IMR-90 (cell line): ENCODE measurements around the gene JMJD1C. TPM values are rescaled to one million over a fixed set of nuclear protein-coding genes. Genes with fewer than 3 reads are reported as not detected.

Experiments used
- ATAC-seq: fragments of 200-7000 bp; cut with Tn5 transposase; 2 replicates; pipeline ENCODE4 v1.9.1; 2020; ENCODE audit warnings: low read depth, mild to moderate bottlenecking, moderate library complexity
- BruUV-seq: library from RNA; stranded (reverse); fragments of 400-500 nt; replicated peaks from 2 replicates; lab custom pipeline; 2021; lab: Mats Ljungman, UMichigan
- CTCF ChIA-PET: fragments of 300-600 bp; formaldehyde crosslinking; extraction: SDS; loops from one replicate; lab custom pipeline; 2021; ENCODE audit warnings: antibody characterized with exemption; lab: Yijun Ruan, JAX
- POLR2A ChIA-PET: fragments of 300-600 bp; sonication (Branson Sonifier 250); formaldehyde crosslinking; loops from one replicate; lab custom pipeline; 2022; ENCODE audit warnings: antibody characterized with exemption; ENCODE audit not compliant: unreplicated experiment; lab: Charles Lee
- DNase-seq: peaks from one replicate; pipeline ENCODE4 v3.0.0; 2013
- H2AFZ ChIP-seq: replicated peaks from 2 replicates; pipeline ENCODE3; 2013; ENCODE audit warnings: low read length, mild to moderate bottlenecking; ENCODE audit not compliant: poor library complexity
- H2AK5ac ChIP-seq: 2 replicates; pipeline ENCODE4 v1.6.1; 2013; ENCODE audit warnings: low read depth, low read length, inconsistent platforms
- H2AK9ac ChIP-seq: replicated peaks from 2 replicates; pipeline ENCODE3; 2013; ENCODE audit warnings: mild to moderate bottlenecking, low read depth, low read length, moderate library complexity; ENCODE audit not compliant: poor library complexity
- H2BK120ac ChIP-seq: 2 replicates; pipeline ENCODE4 v1.6.1; 2013; ENCODE audit warnings: low read depth, low read length, inconsistent platforms
- H2BK15ac ChIP-seq: 3 replicates; pipeline ENCODE4 v1.6.1; 2013; ENCODE audit warnings: low read depth, low read length, inconsistent platforms
- H2BK20ac ChIP-seq: 2 replicates; pipeline ENCODE4 v1.6.1; 2013; ENCODE audit warnings: low read depth, mild to moderate bottlenecking, inconsistent platforms, low read length, moderate library complexity
- H2BK5ac ChIP-seq: 2 replicates; pipeline ENCODE4 v1.6.1; 2013; ENCODE audit warnings: mild to moderate bottlenecking, low read depth, low read length, inconsistent platforms; ENCODE audit not compliant: poor library complexity, severe bottlenecking
- H3K14ac ChIP-seq: replicated peaks from 2 replicates; pipeline ENCODE4 v1.6.1; 2013; ENCODE audit warnings: low read depth, low read length, inconsistent platforms
- H3K18ac ChIP-seq: 2 replicates; pipeline ENCODE4 v1.6.1; 2013; ENCODE audit warnings: low read depth, low read length, control low read depth
- H3K23ac ChIP-seq: 2 replicates; pipeline ENCODE4 v1.6.1; 2013; ENCODE audit warnings: low read depth, low read length, inconsistent platforms
- H3K27ac ChIP-seq: 2 replicates; pipeline ENCODE4 v1.5.1; 2013; ENCODE audit warnings: mild to moderate bottlenecking, control low read depth, low read length; ENCODE audit not compliant: insufficient read depth
- H3K27me3 ChIP-seq: 2 replicates; pipeline ENCODE4 v1.6.1; 2013; ENCODE audit warnings: low read length; ENCODE audit not compliant: control insufficient read depth, insufficient read depth
- H3K36me3 ChIP-seq: 2 replicates; pipeline ENCODE4 v1.6.1; 2013; ENCODE audit warnings: low read length, mixed read lengths; ENCODE audit not compliant: control insufficient read depth, insufficient read depth
- H3K4ac ChIP-seq: 2 replicates; pipeline ENCODE4 v1.6.1; 2013; ENCODE audit warnings: low read depth, low read length, inconsistent platforms
- H3K4me1 ChIP-seq: 2 replicates; pipeline ENCODE4 v1.6.1; 2013; ENCODE audit warnings: low read length, mixed read lengths; ENCODE audit not compliant: control insufficient read depth, insufficient read depth
- H3K4me2 ChIP-seq: 2 replicates; pipeline ENCODE4 v1.6.1; 2013; ENCODE audit warnings: low read depth, mild to moderate bottlenecking, control low read depth, low read length, moderate library complexity
- H3K4me3 ChIP-seq: 2 replicates; pipeline ENCODE4 v1.5.1; 2013; ENCODE audit warnings: low read depth, mild to moderate bottlenecking, control low read depth, low read length, moderate library complexity; ENCODE audit not compliant: insufficient read depth
- H3K56ac ChIP-seq: 2 replicates; pipeline ENCODE4 v1.6.1; 2013; ENCODE audit warnings: low read length, inconsistent platforms; ENCODE audit not compliant: insufficient read depth; ENCODE audit errors: extremely low read depth
- H3K79me1 ChIP-seq, 2 experiments: 2 replicates each; pipeline ENCODE4 v1.6.1; 2013; ENCODE audit warnings: low read length in 2 of 2, inconsistent platforms in 1 of 2, low read depth in 1 of 2
- H3K9ac ChIP-seq: 2 replicates; pipeline ENCODE4 v1.6.1; 2013; ENCODE audit warnings: low read depth, low read length, control low read depth
- H3K9me1 ChIP-seq: 2 replicates; pipeline ENCODE4 v1.6.1; 2013; ENCODE audit warnings: low read length, inconsistent platforms; ENCODE audit not compliant: insufficient read depth
- H3K9me3 ChIP-seq: 2 replicates; pipeline ENCODE4 v1.6.1; 2013; ENCODE audit warnings: low read length; ENCODE audit not compliant: control insufficient read depth, insufficient read depth
- H4K20me1 ChIP-seq: 2 replicates; pipeline ENCODE4 v1.6.1; 2013; ENCODE audit warnings: low read length, inconsistent platforms; ENCODE audit not compliant: insufficient read depth
- H4K5ac ChIP-seq: 2 replicates; pipeline ENCODE4 v1.6.1; 2013; ENCODE audit warnings: mild to moderate bottlenecking, low read depth, low read length, control low read depth
- H4K8ac ChIP-seq, 2 experiments: 2 replicates each; pipeline ENCODE4 v1.6.1; 2013; ENCODE audit warnings: low read depth in 2 of 2, low read length in 2 of 2, control low read depth in 1 of 2, inconsistent platforms in 1 of 2
- H4K91ac ChIP-seq: 2 replicates; pipeline ENCODE4 v1.6.1; 2013; ENCODE audit warnings: low read depth, low read length, inconsistent platforms; ENCODE audit not compliant: insufficient read depth
- BHLHE40 ChIP-seq: fragments of 150-350 bp; IDR thresholded peaks from 2 replicates; pipeline ENCODE4 v1.6.1; 2016; ENCODE audit warnings: mild to moderate bottlenecking, low read depth, low read length
- CEBPB ChIP-seq: IDR thresholded peaks from 2 replicates; pipeline ENCODE4 v1.6.1; 2012; ENCODE audit warnings: low read depth, low read length, improper control_type of control experiment
- CHD1 ChIP-seq: IDR thresholded peaks from 2 replicates; pipeline ENCODE4 v1.6.1; 2012; ENCODE audit warnings: low read depth, low read length, improper control_type of control experiment
- ELK1 ChIP-seq: fragments of 150-350 bp; IDR thresholded peaks from 2 replicates; pipeline ENCODE4 v1.6.1; 2016; ENCODE audit warnings: low read depth, mild to moderate bottlenecking, low read length, moderate library complexity, borderline replicate concordance
- FOS ChIP-seq: fragments of 150-350 bp; IDR thresholded peaks from 2 replicates; pipeline ENCODE4 v1.6.1; 2016; ENCODE audit warnings: low read depth, low read length
- MAFK ChIP-seq: IDR thresholded peaks from 2 replicates; pipeline ENCODE4 v1.6.1; 2012; ENCODE audit warnings: low read depth, low read length, improper control_type of control experiment
- MAZ ChIP-seq: IDR thresholded peaks from 2 replicates; pipeline ENCODE4 v1.6.1; 2012; ENCODE audit warnings: low read depth, mild to moderate bottlenecking, low read length, improper control_type of control experiment, moderate library complexity, borderline replicate concordance
- MXI1 ChIP-seq: IDR thresholded peaks from 2 replicates; pipeline ENCODE4 v1.6.1; 2012; ENCODE audit warnings: low read depth, mild to moderate bottlenecking, low read length, moderate library complexity, borderline replicate concordance
- NFE2L2 ChIP-seq: fragments of 150-350 bp; IDR thresholded peaks from 2 replicates; pipeline ENCODE4 v1.6.1; 2016; ENCODE audit warnings: low read depth, mild to moderate bottlenecking, low read length
- POLR2A ChIP-seq: IDR thresholded peaks from 2 replicates; pipeline ENCODE4 v1.6.1; 2012; ENCODE audit warnings: mild to moderate bottlenecking, low read depth, low read length
- RAD21 ChIP-seq: IDR thresholded peaks from 2 replicates; pipeline ENCODE4 v1.6.1; 2012; ENCODE audit warnings: low read length, improper control_type of control experiment
- RCOR1 ChIP-seq: IDR thresholded peaks from 2 replicates; pipeline ENCODE4 v1.6.1; 2012; ENCODE audit warnings: mild to moderate bottlenecking, low read length, improper control_type of control experiment; ENCODE audit not compliant: insufficient replicate concordance
- RFX5 ChIP-seq: IDR thresholded peaks from 2 replicates; pipeline ENCODE4 v1.8.0; 2012; ENCODE audit warnings: low read depth, mild to moderate bottlenecking, low read length, moderate library complexity
- SMC3 ChIP-seq: fragments of 150-350 bp; IDR thresholded peaks from 2 replicates; pipeline ENCODE4 v1.6.1; 2016; ENCODE audit warnings: low read depth, mild to moderate bottlenecking, antibody characterized with exemption, low read length, moderate library complexity
- WGBS, 2 experiments: methylation state at CpG; one replicate each; pipeline versions ENCODE4 v1.1.5 to v1.1.7; 2013; ENCODE audit warnings: missing lambda C conversion rate in 2 of 2; ENCODE audit not compliant: insufficient read length in 1 of 2; ENCODE audit errors: extremely low coverage in 2 of 2; 5-methylcytosine and 5-hydroxymethylcytosine counted together
- dilution Hi-C: fragments of 300-500 bp; cut with HindIII; formaldehyde crosslinking; loops from one replicate; pipeline ENCODE4 v1.14.3; 2018; ENCODE audit warnings: low sequenced_read_pairs; ENCODE audit not compliant: unreplicated experiment
- in situ Hi-C: fragments of 300-500 bp; cut with MboI; formaldehyde crosslinking; loops from 3 replicates; pipeline ENCODE4 v1.14.3; 2019; ENCODE audit warnings: low sequenced_read_pairs, inconsistent platforms, mixed read lengths
- intact Hi-C: fragments of 100-400 bp; cut with micrococcal nuclease; formaldehyde crosslinking; loops from 2 replicates; pipeline ENCODE4 v1.10.0; 2022
- polyA plus RNA-seq, 3 experiments: library from polyadenylated mRNA; depleted of rRNA; stranded (reverse); fragments of >200 nt; gene quantifications; 2 replicates each; pipeline ENCODE4 v1.2.3, GENCODE V29; 2012; ENCODE audit warnings: low replicate concordance in 1 of 3
- total RNA-seq: library from RNA; depleted of rRNA; stranded (reverse); fragments of >200 nt; gene quantifications from 2 replicates; pipeline ENCODE4 v1.2.3, GENCODE V29; 2012
- TF ChIP-seq, protein P1 (sequence below): fragments of 150-350 bp; IDR thresholded peaks from 2 replicates; pipeline ENCODE4 v1.6.1; 2017; ENCODE audit warnings: mild to moderate bottlenecking, antibody characterized with exemption, low read length, low read depth

JMJD1C gene
- total and polyA plus RNA-seq, 2 of the 4 experiments (the other 2 are of a cell fraction) = 15.6 to 96.8 TPM

GRCh38 chr10:63414481-63415260 is 51.1 kb downstream of the JMJD1C start:
- Histone ChIP-seq H3K9ac (no peak overlapping the region), H3K4me2 (peak overlapping the region; percentile 56; the same call in 1 of the 2 replicates), H2BK120ac (peak overlapping the region; percentile 28; the same call in 1 of the 2 replicates), H3K4me3 (no peak overlapping the region), H4K91ac (no peak overlapping the region), H3K14ac (peak overlapping the region; percentile 66; the same call in 1 of the 2 replicates), H3K4ac (peak overlapping the region; percentile 57; the same call in 1 of the 2 replicates), H3K23ac (no peak overlapping the region), H3K36me3 (no peaks in the 10 kb centered on the region), H4K8ac (peak overlapping the region in 1 of 2 experiments; percentile 48; a peak in 2 of 4 replicates), H4K5ac (no peak overlapping the region), H3K79me1 (peaks cover 11 to 47% of the 10 kb centered on the region in 2 experiments; a peak in 3 of 4 replicates), H2BK5ac (peak overlapping the region; percentile 79), H2BK15ac (no peak overlapping the region), H3K27me3 (no peaks in the 10 kb centered on the region), H3K4me1 (peaks cover 3% of the 10 kb centered on the region), H3K9me3 (no peaks in the 10 kb centered on the region), H2AK9ac (no peak overlapping the region), H3K27ac (peak overlapping the region; percentile 36), H2AFZ (no peak overlapping the region), H3K18ac (peak overlapping the region; percentile 43; the same call in 1 of the 2 replicates), H2BK20ac (no peak overlapping the region), H4K20me1 (peaks cover 13% of the 10 kb centered on the region), H2AK5ac (no peak overlapping the region; the same call in 1 of the 2 replicates), H3K9me1 (no peaks in the 10 kb centered on the region), H3K56ac (no peak overlapping the region)
- ChIA-PET POLR2A (interaction anchor here (0.6 kb wide), 1 partner anchor 178 kb away, joined by 3 read pairs; no protein-coding TSS in a partner anchor), CTCF (no interaction called here)
- dilution Hi-C loops = no loop called here
- WGBS, 2 experiments = no CpG with 5 or more reads among the region's 7 CpGs
- DNase-seq (peak; percentile 90), ATAC-seq (peak; percentile 79)
- intact Hi-C loops = loop anchor here (5.0 kb wide), 1 partner anchor 213 kb away; no protein-coding TSS in a partner anchor
- BruUV-seq = no TSS peak
- in situ Hi-C loops = no loop called here
- TF ChIP-seq BHLHE40 = no peak
- no peak for TF ChIP-seq RFX5
- no peak for TF ChIP-seq MAFK
- TF ChIP-seq ELK1 = no peak
- TF ChIP-seq CEBPB = no peak
- TF ChIP-seq, protein P1, sequence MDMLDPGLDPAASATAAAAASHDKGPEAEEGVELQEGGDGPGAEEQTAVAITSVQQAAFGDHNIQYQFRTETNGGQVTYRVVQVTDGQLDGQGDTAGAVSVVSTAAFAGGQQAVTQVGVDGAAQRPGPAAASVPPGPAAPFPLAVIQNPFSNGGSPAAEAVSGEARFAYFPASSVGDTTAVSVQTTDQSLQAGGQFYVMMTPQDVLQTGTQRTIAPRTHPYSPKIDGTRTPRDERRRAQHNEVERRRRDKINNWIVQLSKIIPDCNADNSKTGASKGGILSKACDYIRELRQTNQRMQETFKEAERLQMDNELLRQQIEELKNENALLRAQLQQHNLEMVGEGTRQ = no peak
- no peak for TF ChIP-seq NFE2L2
- no peak for TF ChIP-seq RAD21
- no peak for TF ChIP-seq POLR2A
- no peak for TF ChIP-seq SMC3
- TF ChIP-seq FOS = no peak
- TF ChIP-seq MAZ = no peak
- TF ChIP-seq MXI1 = no peak
- TF ChIP-seq RCOR1 = no peak
- no peak for TF ChIP-seq CHD1
